ENCODE results near the gene PPP3CA. TPM values are rescaled to one million over a fixed set of nuclear protein-coding genes. Genes with fewer than 3 reads are reported as not detected.

Gene PPP3CA
- total RNA-seq, 2 donors from 2014 or later = 13.7 to 20.8 TPM

DNA sequence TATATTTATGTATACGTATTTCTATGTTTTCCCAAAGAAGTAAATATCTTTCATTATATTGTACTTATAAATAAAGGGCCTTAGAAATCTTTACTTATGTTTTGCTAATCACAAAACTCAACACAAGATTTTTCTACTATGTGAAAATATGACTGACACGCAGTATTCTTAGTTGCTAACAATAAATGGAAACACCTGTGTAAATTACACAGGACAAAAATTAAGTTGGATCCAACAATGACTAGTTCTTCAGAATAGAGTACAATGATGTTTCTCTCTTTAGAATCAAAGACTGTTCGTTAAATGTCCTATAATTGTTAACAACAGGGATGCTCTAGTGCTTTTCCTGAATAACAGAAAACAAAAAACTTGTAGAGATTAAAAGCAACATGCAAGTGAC is 96.1 kb downstream of the PPP3CA start:
- peaks cover 14% of the 10 kb centered on the region for H3K4me1 ChIP-seq
- H3K27ac ChIP-seq = no peak overlapping the region
- DNase-seq = no peak
- no peaks in the 10 kb centered on the region for H3K36me3 ChIP-seq (replicated peaks in 1 of 2; ENCODE audit: insufficient read depth in 1 of 2, low read depth in 2 of 2)
- intact Hi-C loops (cut with DNase I) = no loop called here
- WGBS, 2 donors = 88 to 89% methylated on average over 3 of the region's 3 CpGs
- TF ChIP-seq, protein P1, sequence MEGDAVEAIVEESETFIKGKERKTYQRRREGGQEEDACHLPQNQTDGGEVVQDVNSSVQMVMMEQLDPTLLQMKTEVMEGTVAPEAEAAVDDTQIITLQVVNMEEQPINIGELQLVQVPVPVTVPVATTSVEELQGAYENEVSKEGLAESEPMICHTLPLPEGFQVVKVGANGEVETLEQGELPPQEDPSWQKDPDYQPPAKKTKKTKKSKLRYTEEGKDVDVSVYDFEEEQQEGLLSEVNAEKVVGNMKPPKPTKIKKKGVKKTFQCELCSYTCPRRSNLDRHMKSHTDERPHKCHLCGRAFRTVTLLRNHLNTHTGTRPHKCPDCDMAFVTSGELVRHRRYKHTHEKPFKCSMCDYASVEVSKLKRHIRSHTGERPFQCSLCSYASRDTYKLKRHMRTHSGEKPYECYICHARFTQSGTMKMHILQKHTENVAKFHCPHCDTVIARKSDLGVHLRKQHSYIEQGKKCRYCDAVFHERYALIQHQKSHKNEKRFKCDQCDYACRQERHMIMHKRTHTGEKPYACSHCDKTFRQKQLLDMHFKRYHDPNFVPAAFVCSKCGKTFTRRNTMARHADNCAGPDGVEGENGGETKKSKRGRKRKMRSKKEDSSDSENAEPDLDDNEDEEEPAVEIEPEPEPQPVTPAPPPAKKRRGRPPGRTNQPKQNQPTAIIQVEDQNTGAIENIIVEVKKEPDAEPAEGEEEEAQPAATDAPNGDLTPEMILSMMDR (IDR thresholded peaks at IDR 0.05) = no peak
- TF ChIP-seq POLR2A (IDR thresholded peaks at IDR 0.05) = no peak
- no peaks in the 10 kb centered on the region for H3K27me3 ChIP-seq
- ATAC-seq = no peak
- H3K4me3 ChIP-seq = no peak overlapping the region
- no peaks in the 10 kb centered on the region for H3K9me3 ChIP-seq

DNA sequence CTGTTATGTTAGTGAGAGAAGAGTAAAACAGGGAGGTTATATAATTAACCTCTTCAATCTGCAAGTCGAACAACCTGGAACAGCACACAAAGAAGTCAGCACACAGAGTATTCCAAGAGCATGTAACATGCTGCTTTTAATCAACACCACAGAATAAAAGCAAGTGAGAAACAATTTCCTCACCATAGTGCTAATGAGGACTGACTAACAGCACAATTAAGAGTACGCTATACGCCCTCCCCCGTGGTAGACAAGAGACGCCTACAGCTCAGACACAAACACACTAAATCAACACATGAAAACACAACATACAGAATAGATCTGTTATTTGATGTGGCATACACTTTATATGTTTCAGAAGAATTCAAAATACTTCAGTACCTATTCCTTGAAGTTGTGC is 103.0 kb downstream of the PPP3CA start:
- intact Hi-C loops (cut with DNase I) = no loop called here
- DNase-seq (no peak), ATAC-seq (no peak)
- WGBS, 2 donors = 92 to 96% methylated on average over 5 of the region's 5 CpGs
- H3K4me1 ChIP-seq = peaks cover 2% of the 10 kb centered on the region
- H3K36me3 ChIP-seq (replicated peaks in 1 of 2; ENCODE audit: insufficient read depth in 1 of 2, low read depth in 2 of 2) = no peaks in the 10 kb centered on the region
- TF ChIP-seq, protein P1 (IDR thresholded peaks at IDR 0.05) = no peak
- no peak for TF ChIP-seq POLR2A (IDR thresholded peaks at IDR 0.05)
- H3K4me3 ChIP-seq = no peak overlapping the region
- no peak overlapping the region for H3K27ac ChIP-seq
- H3K27me3 ChIP-seq = no peaks in the 10 kb centered on the region
- H3K9me3 ChIP-seq = no peaks in the 10 kb centered on the region

DNA sequence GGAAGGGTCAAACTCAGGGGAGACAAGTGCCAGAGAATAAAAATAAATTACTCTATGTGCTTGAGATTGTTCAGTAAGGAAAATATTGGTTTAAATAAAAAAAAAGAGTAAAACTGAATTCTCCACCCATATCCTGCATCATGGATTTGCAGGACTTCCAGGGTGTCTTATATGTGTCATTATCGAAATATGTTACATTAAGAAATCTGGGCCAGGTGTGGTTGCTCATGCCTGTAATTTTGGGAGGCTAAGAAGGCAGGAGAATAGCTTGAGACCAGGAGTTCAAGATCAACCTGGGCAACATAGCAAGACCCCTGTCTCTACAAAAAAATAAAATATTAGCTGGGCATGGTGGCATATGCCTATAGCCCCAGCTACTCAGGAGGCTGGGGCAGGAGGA is 104.9 kb downstream of the PPP3CA start:
- DNase-seq = no peak
- intact Hi-C loops (cut with DNase I) = no loop called here

DNA sequence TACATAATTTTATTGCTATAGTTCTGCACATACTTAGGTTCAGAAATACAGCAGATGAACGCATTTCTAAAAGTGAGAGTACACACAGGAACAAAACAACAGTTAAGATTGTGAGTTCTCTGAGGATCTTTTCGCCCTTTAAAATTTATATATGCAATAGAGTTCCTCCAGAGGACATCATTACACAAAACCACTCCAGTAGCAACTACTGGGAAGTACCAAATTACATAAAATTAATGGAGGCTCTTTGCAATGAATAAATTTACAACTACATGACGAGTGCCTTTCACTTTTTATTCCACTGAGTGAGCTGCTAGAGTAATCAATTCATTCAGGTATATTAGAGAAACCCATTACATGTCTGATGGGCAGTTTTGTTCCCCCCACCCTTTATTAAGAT is 107.2 kb downstream of the PPP3CA start:
- WGBS, 2 donors = 92 to 97% methylated on average over 3 of the region's 3 CpGs
- Histone ChIP-seq H3K4me1 (peaks cover 11% of the 10 kb centered on the region), H3K36me3 (replicated peaks in 1 of 2; ENCODE audit: insufficient read depth in 1 of 2, low read depth in 2 of 2) (no peaks in the 10 kb centered on the region), H3K9me3 (no peaks in the 10 kb centered on the region), H3K4me3 (no peak overlapping the region), H3K27me3 (no peaks in the 10 kb centered on the region), H3K27ac (no peak overlapping the region)
- ATAC-seq (no peak), DNase-seq (no peak)
- TF ChIP-seq POLR2A (IDR thresholded peaks at IDR 0.05) = no peak
- TF ChIP-seq, protein P1 (IDR thresholded peaks at IDR 0.05) = no peak
- intact Hi-C loops (cut with DNase I) = no loop called here

More for the DNA sequence above, 104.9 kb downstream of the PPP3CA start:
- ATAC-seq = no peak
- H3K27me3 ChIP-seq = no peaks in the 10 kb centered on the region
- H3K4me3 ChIP-seq = no peak overlapping the region
- no peaks in the 10 kb centered on the region for H3K36me3 ChIP-seq (replicated peaks in 1 of 2; ENCODE audit: insufficient read depth in 1 of 2, low read depth in 2 of 2)
- WGBS, 2 donors = 93 to 100% methylated on average over 1 of the region's 1 CpG
- H3K27ac ChIP-seq = no peak overlapping the region
- no peak for TF ChIP-seq POLR2A (IDR thresholded peaks at IDR 0.05)
- TF ChIP-seq, protein P1 (IDR thresholded peaks at IDR 0.05) = no peak
- H3K9me3 ChIP-seq = no peaks in the 10 kb centered on the region
- peaks cover 11% of the 10 kb centered on the region for H3K4me1 ChIP-seq

DNA sequence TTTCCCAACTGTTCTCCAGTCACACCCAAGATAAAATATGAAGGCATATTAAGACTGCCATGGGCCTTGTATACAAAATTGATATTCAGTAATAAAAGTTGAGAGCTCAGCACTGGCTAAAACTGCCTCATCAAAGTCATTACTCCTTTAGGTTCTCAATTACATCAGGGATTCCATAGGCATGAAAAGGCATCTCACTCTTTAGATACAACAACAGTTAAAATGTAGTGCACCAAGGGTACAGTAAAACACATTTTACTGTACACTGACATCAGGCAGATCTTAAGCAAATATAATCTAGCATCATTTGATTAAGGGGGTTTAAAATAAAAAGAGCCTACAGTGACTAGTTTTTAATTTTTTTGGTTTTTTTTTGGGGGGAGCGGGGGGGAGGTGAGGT is 107.7 kb downstream of the PPP3CA start:
- intact Hi-C loops (cut with DNase I) = no loop called here
- DNase-seq (no peak), ATAC-seq (no peak)
- no peak overlapping the region for H3K27ac ChIP-seq
- H3K27me3 ChIP-seq = no peaks in the 10 kb centered on the region
- 68 to 85% methylated on average over 1 of the region's 1 CpG for WGBS, 2 donors
- no peak overlapping the region for H3K4me3 ChIP-seq
- H3K9me3 ChIP-seq = no peaks in the 10 kb centered on the region
- H3K4me1 ChIP-seq = peaks cover 11% of the 10 kb centered on the region
- TF ChIP-seq, protein P1 (IDR thresholded peaks at IDR 0.05) = no peak
- TF ChIP-seq POLR2A (IDR thresholded peaks at IDR 0.05) = no peak
- H3K36me3 ChIP-seq (replicated peaks in 1 of 2; ENCODE audit: insufficient read depth in 1 of 2, low read depth in 2 of 2) = no peaks in the 10 kb centered on the region
